ENCODE data around the gene PRTFDC1. TPM values are rescaled to one million over a fixed set of nuclear protein-coding genes. Genes with fewer than 3 reads are reported as not detected.

The PRTFDC1 gene
- total and polyA plus RNA-seq, 2 donors (not counting 3 experiments of a cell fraction or from before 2014, with no cell fraction given), result 22.0 to 27.0 TPM

DNA sequence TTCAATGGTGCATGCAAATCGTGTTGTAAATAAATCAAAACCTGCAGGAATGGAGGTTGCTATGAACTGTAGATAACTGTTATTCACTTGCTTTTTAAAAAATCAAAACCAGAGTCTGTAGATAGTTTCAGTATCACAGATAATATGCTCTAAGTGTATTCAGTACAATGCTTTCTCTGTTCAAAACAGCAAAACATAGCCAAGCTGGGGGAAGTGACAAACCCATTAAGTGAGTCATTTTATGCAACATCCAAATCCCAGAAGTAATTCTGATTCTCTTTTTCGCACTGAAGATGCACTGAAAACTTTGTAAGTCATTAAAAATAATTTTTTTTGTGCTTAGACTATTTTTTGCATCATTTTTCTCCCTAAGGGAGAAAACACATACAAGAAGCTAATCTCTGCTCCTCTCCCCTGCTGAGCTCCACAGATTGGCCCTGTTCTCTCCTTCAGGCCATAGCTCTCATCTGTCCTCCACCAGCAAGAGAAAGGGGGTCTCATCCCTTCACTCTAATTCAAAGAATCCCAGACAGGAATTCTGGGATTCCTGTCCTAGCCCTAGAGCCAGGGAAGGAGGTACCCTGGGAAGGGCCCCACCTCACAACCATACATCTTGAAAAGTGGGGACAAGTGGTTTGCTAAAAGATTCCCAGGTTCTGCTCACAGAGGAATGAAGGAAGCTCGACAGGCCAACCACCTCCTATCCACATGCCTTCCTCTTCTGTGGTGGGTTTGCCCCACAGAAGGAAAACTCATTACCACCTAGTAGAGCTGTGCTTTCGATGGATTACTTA is 4.9 kb downstream of the PRTFDC1 start:
- intact Hi-C loops (cut with micrococcal nuclease), result no loop called here
- no peaks in the 10 kb centered on the region for H4K20me1 ChIP-seq (replicated peaks; ENCODE audit: control insufficient read depth, extremely low read depth, insufficient read depth, low read length)
- peak overlapping the region; percentile 7 for H2AFZ ChIP-seq (ENCODE audit: low read depth, low read length)
- ChIA-PET POLR2A (no interaction called here), CTCF (interaction anchor here (0.7 to 1.5 kb wide), 9 partner anchors 11 to 224 kb away, joined by 3 to 5 read pairs (median 4); partner anchors contain the start of gene ARHGAP21)
- H3K4me1 ChIP-seq (ENCODE audit: control insufficient read depth, extremely low read depth, insufficient read depth, low read length), result peaks cover 15% of the 10 kb centered on the region
- H3K4me2 ChIP-seq (ENCODE audit: insufficient read depth, low read length), result no peak overlapping the region
- no peaks in the 10 kb centered on the region for H3K27me3 ChIP-seq (ENCODE audit: control insufficient read depth in 2 of 2, insufficient read depth in 2 of 2, low read length in 2 of 2)
- TF ChIP-seq FOS (IDR thresholded peaks at IDR 0.05; ENCODE audit: borderline replicate concordance, insufficient read depth, low read length) (peak; percentile 69), POLR2AphosphoS5 (IDR thresholded peaks at IDR 0.05; ENCODE audit: insufficient read depth, low read depth, low read length) (no peak), JUN (IDR thresholded peaks at IDR 0.05; ENCODE audit: borderline replicate concordance, insufficient read depth, insufficient read length, low read depth) (peak; percentile 52)
- no peak overlapping the region for H3K27ac ChIP-seq (ENCODE audit: insufficient read depth, low read depth, low read length)
- FAIRE-seq, result no peak
- H3K9me1 ChIP-seq (replicated peaks; ENCODE audit: control insufficient read depth, extremely low read depth, insufficient read depth, low read length), result no peaks in the 10 kb centered on the region
- no peak overlapping the region for H3K4me3 ChIP-seq (replicated peaks in 1 of 3; ENCODE audit: insufficient read depth in 1 of 3, low read depth in 1 of 3, low read length in 3 of 3)
- H3K9ac ChIP-seq (replicated peaks; ENCODE audit: extremely low read depth, insufficient read depth, low read length), result no peak overlapping the region
- H3K36me3 ChIP-seq (ENCODE audit: control insufficient read depth in 2 of 2, extremely low read depth in 1 of 2, insufficient read depth in 2 of 2, low read length in 2 of 2), result no peaks in the 10 kb centered on the region
- no peaks in the 10 kb centered on the region for H3K9me3 ChIP-seq (replicated peaks; ENCODE audit: control insufficient read depth, insufficient read depth, low read length)
- no TSS peak for BruUV-seq (replicated peaks)
- dilution Hi-C loops (cut with MboI; ENCODE audit: extremely low pct_ligation_motif_present, low sequenced_read_pairs), result no loop called here
- peak; percentile 26 for DNase-seq (ENCODE audit: low read depth, low spot score)
- no peaks in the 10 kb centered on the region for H3K79me2 ChIP-seq (ENCODE audit: control insufficient read depth, insufficient read depth, low read length)

DNA sequence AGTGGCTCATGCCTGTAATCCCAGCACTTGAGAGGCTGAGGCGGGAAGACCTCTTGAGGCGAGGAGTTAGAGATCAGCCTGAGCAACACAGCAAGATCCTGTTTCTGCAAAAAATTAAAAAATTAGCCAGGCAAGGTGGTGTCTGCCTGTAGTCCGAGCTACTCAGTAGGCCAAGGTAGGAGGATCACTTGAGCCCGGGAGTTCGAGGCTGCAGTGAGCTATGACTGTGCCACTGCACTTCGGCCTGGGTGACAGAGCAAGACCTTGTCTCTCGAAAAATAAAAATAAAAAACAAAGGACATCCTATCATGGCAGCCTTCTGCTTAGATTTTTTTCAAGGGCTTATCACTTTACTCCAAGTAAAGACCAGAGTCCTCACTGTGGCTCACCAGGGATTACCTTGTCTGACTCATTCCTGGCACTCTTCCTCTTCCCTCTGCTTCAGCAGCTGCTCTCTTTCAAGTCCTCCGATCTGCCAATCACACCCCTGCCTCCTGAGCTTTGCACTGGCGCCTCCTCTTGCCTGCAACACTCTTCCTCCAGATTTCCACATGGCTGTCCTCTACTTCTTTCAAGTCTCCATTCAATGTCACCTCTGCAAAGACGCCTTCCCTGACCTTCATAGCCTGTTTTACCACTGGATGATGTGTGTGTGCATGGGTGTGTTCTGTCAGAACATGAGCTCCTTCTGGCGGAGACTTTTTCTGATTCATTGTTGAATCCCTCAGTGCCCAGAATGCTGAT is 7.7 kb downstream of the PRTFDC1 start:
- no peak overlapping the region for H3K4me3 ChIP-seq (replicated peaks in 1 of 3; ENCODE audit: insufficient read depth in 1 of 3, low read depth in 1 of 3, low read length in 3 of 3)
- peaks cover 10% of the 10 kb centered on the region for H3K4me1 ChIP-seq (ENCODE audit: control insufficient read depth, extremely low read depth, insufficient read depth, low read length)
- H2AFZ ChIP-seq (ENCODE audit: low read depth, low read length), result no peak overlapping the region
- no TSS peak for BruUV-seq (replicated peaks)
- H3K36me3 ChIP-seq (ENCODE audit: control insufficient read depth in 2 of 2, extremely low read depth in 1 of 2, insufficient read depth in 2 of 2, low read length in 2 of 2), result no peaks in the 10 kb centered on the region
- H4K20me1 ChIP-seq (replicated peaks; ENCODE audit: control insufficient read depth, extremely low read depth, insufficient read depth, low read length), result no peaks in the 10 kb centered on the region
- H3K9me3 ChIP-seq (replicated peaks; ENCODE audit: control insufficient read depth, insufficient read depth, low read length), result no peaks in the 10 kb centered on the region
- H3K27me3 ChIP-seq (ENCODE audit: control insufficient read depth in 2 of 2, insufficient read depth in 2 of 2, low read length in 2 of 2), result no peaks in the 10 kb centered on the region
- dilution Hi-C loops (cut with MboI; ENCODE audit: extremely low pct_ligation_motif_present, low sequenced_read_pairs), result no loop called here
- no peak overlapping the region for H3K27ac ChIP-seq (ENCODE audit: insufficient read depth, low read depth, low read length)
- DNase-seq (ENCODE audit: low read depth, low spot score) (peak; percentile 14), FAIRE-seq (peak; percentile 77)
- intact Hi-C loops (cut with micrococcal nuclease), result no loop called here
- no peak for TF ChIP-seq EZH2 (IDR thresholded peaks at IDR 0.05; ENCODE audit: borderline replicate concordance, low read depth, low read length, severe bottlenecking)
- TF ChIP-seq FOS (IDR thresholded peaks at IDR 0.05; ENCODE audit: borderline replicate concordance, insufficient read depth, low read length), result no peak
- no peak for TF ChIP-seq JUN (IDR thresholded peaks at IDR 0.05; ENCODE audit: borderline replicate concordance, insufficient read depth, insufficient read length, low read depth)
- no peak for TF ChIP-seq CTCF (IDR thresholded peaks at IDR 0.05; ENCODE audit: extremely low read depth in 1 of 2, insufficient read depth in 1 of 2, low read depth in 1 of 2, low read length in 2 of 2)
- TF ChIP-seq GATA2 (IDR thresholded peaks at IDR 0.05; ENCODE audit: insufficient read depth, insufficient read length, low read depth, low read length), result no peak
- no peak for TF ChIP-seq POLR2AphosphoS5 (IDR thresholded peaks at IDR 0.05; ENCODE audit: insufficient read depth, low read depth, low read length)
- TF ChIP-seq POLR2A (IDR thresholded peaks at IDR 0.05; ENCODE audit: low read depth, low read length), result no peak
- no peak for TF ChIP-seq MYC (IDR thresholded peaks at IDR 0.05; ENCODE audit: low read depth, low read length)
- TF ChIP-seq, protein P1, sequence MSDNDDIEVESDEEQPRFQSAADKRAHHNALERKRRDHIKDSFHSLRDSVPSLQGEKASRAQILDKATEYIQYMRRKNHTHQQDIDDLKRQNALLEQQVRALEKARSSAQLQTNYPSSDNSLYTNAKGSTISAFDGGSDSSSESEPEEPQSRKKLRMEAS (IDR thresholded peaks at IDR 0.05; ENCODE audit: insufficient read depth, insufficient read length), result no peak
- ChIA-PET CTCF (interaction anchor here (0.8 kb wide), 1 partner anchor 15 kb away, joined by 3 read pairs; no protein-coding TSS in a partner anchor), POLR2A (no interaction called here)
- H3K9me1 ChIP-seq (replicated peaks; ENCODE audit: control insufficient read depth, extremely low read depth, insufficient read depth, low read length), result no peaks in the 10 kb centered on the region
- no peak overlapping the region for H3K4me2 ChIP-seq (ENCODE audit: insufficient read depth, low read length)
- H3K79me2 ChIP-seq (ENCODE audit: control insufficient read depth, insufficient read depth, low read length), result no peaks in the 10 kb centered on the region
- H3K9ac ChIP-seq (replicated peaks; ENCODE audit: extremely low read depth, insufficient read depth, low read length), result no peak overlapping the region

Measured in endothelial cell of umbilical vein (primary cell).